Endodermal cell (in vitro differentiated cells): ENCODE results near the gene AIG1. TPM values are rescaled to one million over a fixed set of nuclear protein-coding genes. Genes with fewer than 3 reads are reported as not detected.

ENCODE experiments used
- DNase-seq: peaks from one replicate; pipeline ENCODE4 v3.0.0-alpha.2; 2017
- H3K27ac ChIP-seq: 2 replicates; pipeline ENCODE4 v1.5.1; 2013; ENCODE audit warnings: mild to moderate bottlenecking, low read depth, low read length, moderate library complexity
- H3K27me3 ChIP-seq: 2 replicates; pipeline ENCODE4 v1.6.1; 2013; ENCODE audit warnings: mild to moderate bottlenecking, low read length, moderate library complexity; ENCODE audit not compliant: insufficient read depth, control insufficient read depth, poor library complexity, severe bottlenecking
- H3K36me3 ChIP-seq: 2 replicates; pipeline ENCODE4 v1.7.0; 2013; ENCODE audit warnings: mild to moderate bottlenecking, low read length, moderate library complexity; ENCODE audit not compliant: control insufficient read depth, insufficient read depth
- H3K4me1 ChIP-seq: one replicate; pipeline ENCODE4 v1.7.0; 2013; ENCODE audit warnings: low read length; ENCODE audit not compliant: control insufficient read depth, insufficient read depth
- H3K4me3 ChIP-seq: 2 replicates; pipeline ENCODE4 v1.5.1; 2013; ENCODE audit warnings: mild to moderate bottlenecking, low read length, moderate library complexity
- H3K9ac ChIP-seq: 2 replicates; pipeline ENCODE4 v1.6.1; 2013; ENCODE audit warnings: mild to moderate bottlenecking, low read length, moderate library complexity; ENCODE audit not compliant: poor library complexity, severe bottlenecking; ENCODE audit errors: extremely low read depth
- H3K9me3 ChIP-seq: 2 replicates; pipeline ENCODE4 v1.6.1; 2013; ENCODE audit warnings: mild to moderate bottlenecking, low read length, moderate library complexity; ENCODE audit not compliant: control insufficient read depth
- H3K27ac Mint-ChIP-seq: 2 replicates; pipeline ENCODE4 v1.8.0; 2020; ENCODE audit warnings: mixed read lengths
- H3K27me3 Mint-ChIP-seq: 2 replicates; pipeline ENCODE4 v1.8.0; 2021; ENCODE audit warnings: mild to moderate bottlenecking, mixed read lengths; ENCODE audit not compliant: insufficient read depth
- H3K36me3 Mint-ChIP-seq: 2 replicates; pipeline ENCODE4 v1.8.0; 2020; ENCODE audit warnings: low read depth, mixed read lengths
- H3K4me1 Mint-ChIP-seq: 2 replicates; pipeline ENCODE4 v1.8.0; 2020; ENCODE audit warnings: mixed read lengths
- H3K4me3 Mint-ChIP-seq: 2 replicates; pipeline ENCODE4 v1.8.0; 2020; ENCODE audit warnings: mild to moderate bottlenecking, moderate library complexity, mixed read lengths
- H3K9me3 Mint-ChIP-seq: 2 replicates; pipeline ENCODE4 v1.8.0; 2020; ENCODE audit warnings: mild to moderate bottlenecking, mixed read lengths
- CTCF ChIP-seq: fragments of 200-600 bp; sonication (generic); conservative IDR thresholded peaks from 2 replicates; pipeline ENCODE4 v1.5.0; 2021; ENCODE audit warnings: antibody characterized with exemption, mild to moderate bottlenecking
- WGBS, 2 experiments: methylation state at CpG; one replicate each; pipeline versions ENCODE4 v1.1.5 to v1.1.7; 2013; ENCODE audit warnings: missing lambda C conversion rate in 2 of 2, mixed read lengths in 1 of 2; ENCODE audit not compliant: insufficient coverage in 1 of 2, insufficient read length in 1 of 2; 5-methylcytosine and 5-hydroxymethylcytosine counted together
- total RNA-seq, 2 donors: library from RNA; stranded (reverse); fragmentation: NEBNext Ultra II Directional in 1 of 2; extraction: Animal tissue kit (Norgen Biotek cat#: 25700) in 1 of 2; gene quantifications; 2 replicates in 1 of 2; 3 replicates in 1 of 2; pipeline ENCODE4 v1.2.1, GENCODE V29; 2021

The AIG1 gene
- total RNA-seq, 2 donors from 2014 or later, result 23.0 to 25.2 TPM

DNA sequence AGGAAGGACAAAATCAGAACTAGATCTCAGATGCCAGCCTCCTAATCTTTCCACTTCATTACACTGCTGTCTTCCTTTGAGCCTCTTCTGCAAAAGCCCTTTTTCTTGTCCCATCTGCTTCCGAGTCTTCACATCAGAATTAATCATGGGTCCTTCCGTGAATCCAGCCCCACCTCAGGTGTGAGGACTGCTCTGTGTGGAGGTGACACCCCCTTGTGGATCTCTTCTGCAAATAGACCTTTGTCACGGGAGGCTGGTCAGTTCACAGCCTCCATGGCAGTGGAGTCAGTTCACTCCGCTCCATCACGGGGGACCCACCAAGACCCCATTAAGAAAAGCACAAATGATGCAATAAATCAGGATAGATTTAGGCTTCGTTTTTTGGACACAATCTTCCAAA, 218.7 kb downstream of the AIG1 start:
- Mint-ChIP-seq H3K27ac (no peak overlapping the region), H3K9me3 (peaks cover 2% of the 10 kb centered on the region), H3K4me3 (no peak overlapping the region), H3K27me3 (no peaks in the 10 kb centered on the region), H3K36me3 (no peaks in the 10 kb centered on the region), H3K4me1 (no peaks in the 10 kb centered on the region)
- Histone ChIP-seq H3K27ac (no peak overlapping the region), H3K36me3 (no peaks in the 10 kb centered on the region), H3K9ac (no peak overlapping the region), H3K4me3 (no peak overlapping the region), H3K9me3 (no peaks in the 10 kb centered on the region), H3K27me3 (no peaks in the 10 kb centered on the region), H3K4me1 (no peaks in the 10 kb centered on the region)
- 77 to 83% methylated on average over 3 to 6 of the region's 6 CpGs for WGBS, 2 experiments
- DNase-seq, result peak; percentile 70
- TF ChIP-seq CTCF, result peak; percentile 65

DNA sequence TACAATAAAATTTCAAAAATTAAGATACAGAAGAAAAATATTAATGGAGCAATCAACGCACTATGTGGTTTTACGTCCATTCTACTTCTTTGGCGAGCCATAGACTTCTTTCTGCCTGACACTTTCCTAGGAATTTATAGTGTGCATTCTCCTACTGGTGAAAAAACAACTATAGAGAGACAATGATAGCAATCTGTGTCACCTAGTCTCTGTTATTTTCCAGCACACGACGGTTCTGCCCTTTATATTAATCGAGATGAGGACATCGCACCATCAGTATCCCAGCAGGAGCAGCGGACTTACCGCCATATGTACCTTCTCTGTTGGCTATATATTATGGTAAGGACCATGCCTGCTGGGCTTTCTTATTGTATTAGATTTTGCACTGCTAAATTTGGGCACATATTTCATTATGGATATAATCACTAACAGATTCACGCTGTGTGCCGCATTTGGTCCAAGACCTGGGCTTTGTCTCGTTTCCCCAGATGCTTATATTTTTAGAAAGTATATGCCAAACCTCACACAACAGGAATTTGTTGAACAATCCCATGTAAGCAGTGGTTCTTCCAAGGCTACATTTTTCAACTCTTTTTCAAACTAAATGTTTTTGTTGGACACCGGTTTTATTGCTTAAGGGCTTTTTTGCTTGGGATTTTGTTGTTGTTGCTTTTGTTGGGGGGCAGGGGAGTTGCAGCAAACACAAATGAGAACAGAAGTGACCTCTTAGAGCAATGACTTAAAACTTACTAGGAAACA, 223.4 kb downstream of the AIG1 start:
- Mint-ChIP-seq H3K36me3 (no peaks in the 10 kb centered on the region), H3K27ac (no peak overlapping the region), H3K9me3 (peaks cover 2% of the 10 kb centered on the region), H3K4me1 (peaks cover 5% of the 10 kb centered on the region), H3K27me3 (no peaks in the 10 kb centered on the region), H3K4me3 (no peak overlapping the region)
- Histone ChIP-seq H3K9me3 (no peaks in the 10 kb centered on the region), H3K27ac (no peak overlapping the region), H3K36me3 (no peaks in the 10 kb centered on the region), H3K9ac (no peak overlapping the region), H3K27me3 (no peaks in the 10 kb centered on the region), H3K4me3 (no peak overlapping the region), H3K4me1 (no peaks in the 10 kb centered on the region)
- 95 to 98% methylated on average over 9 to 13 of the region's 13 CpGs for WGBS, 2 experiments
- no peak for TF ChIP-seq CTCF
- no peak for DNase-seq

DNA sequence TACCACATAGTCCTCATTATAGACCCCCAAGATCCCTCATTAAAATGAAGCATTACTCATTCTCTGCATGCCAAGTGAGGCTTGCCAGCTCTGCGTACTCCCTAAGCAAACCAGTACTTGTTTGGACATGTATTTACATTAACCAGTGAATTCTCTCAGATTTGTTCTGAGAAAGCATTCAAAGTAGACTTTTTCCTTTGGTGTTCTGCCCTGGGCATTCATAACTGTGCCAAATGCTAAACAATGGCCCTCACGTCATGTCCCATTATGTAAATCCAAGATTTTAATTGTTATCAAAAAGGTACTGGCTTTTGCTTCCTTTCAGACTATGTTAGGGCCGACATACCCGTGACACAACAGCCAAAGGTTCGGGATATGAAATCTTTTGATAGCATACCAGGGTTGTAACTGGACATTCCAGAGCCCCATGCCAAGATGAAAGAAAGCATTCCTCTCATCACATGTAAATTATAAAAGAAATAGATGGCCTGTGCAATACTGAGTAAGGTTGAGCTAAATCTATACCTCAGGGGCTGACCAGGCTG, 225.6 kb downstream of the AIG1 start:
- no peaks in the 10 kb centered on the region for H3K27me3 ChIP-seq
- no peaks in the 10 kb centered on the region for H3K27me3 Mint-ChIP-seq
- H3K36me3 ChIP-seq, result no peaks in the 10 kb centered on the region
- no peaks in the 10 kb centered on the region for H3K4me1 ChIP-seq
- DNase-seq, result no peak
- no peaks in the 10 kb centered on the region for H3K36me3 Mint-ChIP-seq
- H3K9ac ChIP-seq, result no peak overlapping the region
- H3K4me1 Mint-ChIP-seq, result peaks cover 7% of the 10 kb centered on the region
- H3K27ac Mint-ChIP-seq, result no peak overlapping the region
- no peak overlapping the region for H3K4me3 Mint-ChIP-seq
- no peak for TF ChIP-seq CTCF
- H3K4me3 ChIP-seq, result no peak overlapping the region
- WGBS, 2 experiments, result 94% methylated on average over 4 to 5 of the region's 5 CpGs
- no peaks in the 10 kb centered on the region for H3K9me3 ChIP-seq
- H3K27ac ChIP-seq, result no peak overlapping the region
- H3K9me3 Mint-ChIP-seq, result no peaks in the 10 kb centered on the region
